Ovary (tissue), 3 donors: Measurements from ENCODE around the gene TTC29.

Source experiments
- EP300 ChIP-seq: sonication (generic); formaldehyde crosslinking; IDR thresholded peaks from one replicate; pipeline ENCODE4 v1.6.1; 2017; ENCODE audit warnings: antibody characterized with exemption
- POLR2A ChIP-seq: fragments of 450-650 bp; IDR thresholded peaks from one replicate; pipeline ENCODE4 v1.6.1; 2017; ENCODE audit warnings: antibody characterized with exemption, mild to moderate bottlenecking, moderate library complexity
- TF ChIP-seq, protein P1 (sequence below), 3 donors: fragments of 450-650 bp in 2 of 3; fragments of 200-600 bp in 1 of 3; IDR thresholded peaks; one replicate each; pipeline versions ENCODE4 v1.5.1 to v1.8.0; 2016 to 2022; ENCODE audit warnings: antibody characterized with exemption in 3 of 3, mild to moderate bottlenecking in 1 of 3
- donor health status: DM: no; HTN: no; CAD: no.

DNA sequence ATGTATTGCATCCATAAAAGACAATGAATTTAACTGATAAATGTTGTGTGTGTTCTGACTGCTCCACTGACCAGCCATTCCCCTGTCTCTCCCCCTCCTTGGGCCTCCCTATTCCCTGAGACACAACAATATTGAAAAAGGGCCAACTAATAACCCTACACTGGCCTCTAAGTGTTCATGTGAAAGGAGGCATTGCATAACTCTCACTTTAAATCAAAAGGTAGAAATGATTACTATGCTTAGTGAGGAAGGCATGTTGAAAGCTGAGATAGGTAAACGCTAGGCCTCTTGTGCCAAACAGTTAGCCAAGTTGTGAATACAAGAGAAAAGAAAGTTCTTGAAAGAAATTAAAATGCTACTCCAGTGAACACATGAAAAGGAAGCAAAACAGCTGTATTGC is 154.2 kb downstream of the TTC29 start:
- TF ChIP-seq, protein P1, sequence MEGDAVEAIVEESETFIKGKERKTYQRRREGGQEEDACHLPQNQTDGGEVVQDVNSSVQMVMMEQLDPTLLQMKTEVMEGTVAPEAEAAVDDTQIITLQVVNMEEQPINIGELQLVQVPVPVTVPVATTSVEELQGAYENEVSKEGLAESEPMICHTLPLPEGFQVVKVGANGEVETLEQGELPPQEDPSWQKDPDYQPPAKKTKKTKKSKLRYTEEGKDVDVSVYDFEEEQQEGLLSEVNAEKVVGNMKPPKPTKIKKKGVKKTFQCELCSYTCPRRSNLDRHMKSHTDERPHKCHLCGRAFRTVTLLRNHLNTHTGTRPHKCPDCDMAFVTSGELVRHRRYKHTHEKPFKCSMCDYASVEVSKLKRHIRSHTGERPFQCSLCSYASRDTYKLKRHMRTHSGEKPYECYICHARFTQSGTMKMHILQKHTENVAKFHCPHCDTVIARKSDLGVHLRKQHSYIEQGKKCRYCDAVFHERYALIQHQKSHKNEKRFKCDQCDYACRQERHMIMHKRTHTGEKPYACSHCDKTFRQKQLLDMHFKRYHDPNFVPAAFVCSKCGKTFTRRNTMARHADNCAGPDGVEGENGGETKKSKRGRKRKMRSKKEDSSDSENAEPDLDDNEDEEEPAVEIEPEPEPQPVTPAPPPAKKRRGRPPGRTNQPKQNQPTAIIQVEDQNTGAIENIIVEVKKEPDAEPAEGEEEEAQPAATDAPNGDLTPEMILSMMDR (IDR thresholded peaks at IDR 0.05): no peak
- no peak for TF ChIP-seq POLR2A
- no peak for TF ChIP-seq EP300
